NCI-H774 (cell line): ENCODE measurements around the gene CYSTM1.
A peak's percentile ranks its signal among the peaks of the same experiment; 100 is the strongest.
"Not testable (repeated sequence)": the region's sequence is repeated elsewhere in the genome, so short reads cannot be mapped to it uniquely, and the experiment has no call there.

Experiments
- DNase-seq: peaks from one replicate; lab custom pipeline; 2025; lab: John Stamatoyannopoulos, UW

Gene CYSTM1

GRCh38 chr5:140150201-140150600 is 24.8 kb upstream of the CYSTM1 start:
- no peak for DNase-seq

- DNase-seq = no peak
Measured at GRCh38 chr5:140151144-140152021, 23.6 kb upstream of the CYSTM1 start.

- no peak for DNase-seq
Measured at GRCh38 chr5:140152022-140152999, 22.7 kb upstream of the CYSTM1 start.

- DNase-seq = no peak
Measured at GRCh38 chr5:140153255-140153654, 21.7 kb upstream of the CYSTM1 start.

- DNase-seq = no peak
Measured at GRCh38 chr5:140153905-140154304, 21.1 kb upstream of the CYSTM1 start.

- DNase-seq = not testable (repeated sequence)
Measured at GRCh38 chr5:140154710-140155381, 20.1 kb upstream of the CYSTM1 start.

- peak; percentile 77 for DNase-seq
Measured at GRCh38 chr5:140157032-140157781, 17.8 kb upstream of the CYSTM1 start.

- no peak for DNase-seq
Measured at GRCh38 chr5:140159014-140159927, 15.7 kb upstream of the CYSTM1 start.

GRCh38 chr5:140162275-140162674 is 12.7 kb upstream of the CYSTM1 start:
- DNase-seq = no peak

GRCh38 chr5:140162781-140163180 is 12.2 kb upstream of the CYSTM1 start:
- DNase-seq = no peak

GRCh38 chr5:140165101-140165922 is 9.7 kb upstream of the CYSTM1 start:
- DNase-seq = no peak

- DNase-seq = no peak
Measured at GRCh38 chr5:140165923-140166270, 9.1 kb upstream of the CYSTM1 start.

GRCh38 chr5:140166911-140167310 is 8.1 kb upstream of the CYSTM1 start:
- DNase-seq = no peak

- no peak for DNase-seq
Measured at GRCh38 chr5:140168371-140168770, 6.6 kb upstream of the CYSTM1 start.

GRCh38 chr5:140169410-140169809 is 5.6 kb upstream of the CYSTM1 start:
- DNase-seq = no peak

GRCh38 chr5:140172483-140172882 is 2.5 kb upstream of the CYSTM1 start:
- DNase-seq = no peak

- no peak for DNase-seq
Measured at GRCh38 chr5:140174014-140174413, 974 bp upstream of the CYSTM1 start.

GRCh38 chr5:140175367-140176030 is 511 bp downstream of the CYSTM1 start:
- DNase-seq = peak; percentile 59

GRCh38 chr5:140176031-140176387 is 1.0 kb downstream of the CYSTM1 start:
- no peak for DNase-seq
